NT2/D1 (cell line): ENCODE data around the gene CCNA1.

Experiments used
- SUZ12 ChIP-seq: IDR thresholded peaks from 2 replicates; pipeline ENCODE4 v1.6.1; 2011; ENCODE audit not compliant: insufficient read length, insufficient read depth; ENCODE audit errors: extremely low read depth
- YY1 ChIP-seq: IDR thresholded peaks from 2 replicates; pipeline ENCODE4 v1.6.1; 2011; ENCODE audit not compliant: insufficient read length, insufficient read depth

- TF ChIP-seq YY1 (no peak), SUZ12 (no peak)
Measured at GRCh38 chr13:36445278-36445677, 13.0 kb downstream of the CCNA1 start.
